Naive B cell (primary cell): ENCODE results near the gene ETV6. TPM values are rescaled to one million over a fixed set of nuclear protein-coding genes. Genes with fewer than 3 reads are reported as not detected.
A peak's percentile ranks its signal among the peaks of the same experiment; 100 is the strongest.

Experiments
- ATAC-seq, 2 donors: fragments of 150-1000 bp; cut with Tn5 transposase; 2 replicates each; pipeline ENCODE4 v1.10.0; 2021; ENCODE audit warnings: low read depth in 2 of 2, mild to moderate bottlenecking in 2 of 2, moderate library complexity in 2 of 2
- DNase-seq: peaks from one replicate; pipeline ENCODE4 v3.0.0; 2022
- H3K27ac Mint-ChIP-seq, 6 donors: one replicate each; pipeline ENCODE4 v1.8.0; 2020 to 2022; ENCODE audit warnings: mild to moderate bottlenecking in 6 of 6, mixed read lengths in 6 of 6, moderate library complexity in 5 of 6, inconsistent platforms in 2 of 6
- H3K27me3 Mint-ChIP-seq, 3 donors: one replicate each; pipeline ENCODE4 v1.8.0; 2021 to 2022; ENCODE audit warnings: mixed read lengths in 3 of 3, mild to moderate bottlenecking in 1 of 3
- H3K36me3 Mint-ChIP-seq, 2 donors: one replicate each; pipeline ENCODE4 v1.8.0; 2020 to 2022; ENCODE audit warnings: mixed read lengths in 2 of 2, inconsistent platforms in 1 of 2, mild to moderate bottlenecking in 1 of 2
- H3K4me1 Mint-ChIP-seq, 3 donors: one replicate each; pipeline ENCODE4 v1.8.0; 2020 to 2022; ENCODE audit warnings: mixed read lengths in 3 of 3, inconsistent platforms in 1 of 3, mild to moderate bottlenecking in 1 of 3, moderate library complexity in 1 of 3
- H3K4me3 Mint-ChIP-seq, 8 donors: one replicate each; pipeline ENCODE4 v1.8.0; 2020 to 2022; ENCODE audit warnings: mild to moderate bottlenecking in 8 of 8, mixed read lengths in 8 of 8, moderate library complexity in 8 of 8, inconsistent platforms in 2 of 8
- H3K9me3 Mint-ChIP-seq, 7 donors: one replicate each; pipeline ENCODE4 v1.8.0; 2020 to 2022; ENCODE audit warnings: mixed read lengths in 7 of 7, mild to moderate bottlenecking in 5 of 7, inconsistent platforms in 2 of 7, moderate library complexity in 1 of 7
- polyA plus RNA-seq, 6 donors: library from polyadenylated mRNA; unstranded; fragments of 300-500 nt; fragmentation: Illumina TruSeq; gene quantifications; one replicate each; pipeline ENCODE4 v1.2.3, GENCODE V29; 2021; ENCODE audit warnings: low read depth in 6 of 6

The ETV6 gene
- polyA plus RNA-seq, 6 donors from 2014 or later, result 3.7 to 9.6 (median 6.6) TPM

GRCh38 chr12:11767029-11767724 lies 117.7 kb downstream of the ETV6 start:
- DNase-seq (no peak), ATAC-seq (no peak)
- Mint-ChIP-seq H3K27ac (peak overlapping the region; percentile 76 to 99 (median 97)), H3K9me3 (peaks cover 0 to 3% (median 0%) of the 10 kb centered on the region in 7 donors), H3K4me3 (peak overlapping the region in 4 of 8 donors; percentile 62 to 87 (median 79)), H3K36me3 (peaks cover 0 to 7% of the 10 kb centered on the region in 2 donors), H3K4me1 (peaks cover 56 to 73% (median 72%) of the 10 kb centered on the region in 3 donors), H3K27me3 (no peaks in the 10 kb centered on the region)

DNA sequence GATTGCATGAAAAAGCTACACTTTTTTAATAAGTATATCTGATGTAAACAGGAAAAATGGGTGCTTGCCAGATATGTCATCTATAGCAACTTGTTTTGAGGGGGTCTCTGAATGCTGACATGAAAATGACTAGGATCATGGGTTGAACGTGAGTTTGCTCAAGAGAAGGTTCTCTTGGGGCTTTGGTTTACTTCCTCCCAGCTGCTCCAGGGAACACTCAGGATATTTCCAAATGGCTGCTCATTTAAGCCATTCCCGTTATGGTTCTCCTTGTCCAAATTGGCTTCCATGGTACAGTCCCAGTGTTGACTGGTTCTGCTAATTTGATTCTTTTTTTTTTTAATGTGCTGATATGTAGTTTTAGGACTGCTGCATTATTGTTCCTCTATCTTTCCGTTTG lies 118.3 kb downstream of the ETV6 start:
- no peak overlapping the region for H3K4me3 Mint-ChIP-seq
- H3K36me3 Mint-ChIP-seq, result peaks cover 0 to 7% of the 10 kb centered on the region in 2 donors
- no peaks in the 10 kb centered on the region for H3K27me3 Mint-ChIP-seq
- DNase-seq, result no peak
- no peak for ATAC-seq
- H3K4me1 Mint-ChIP-seq, result peaks cover 52 to 70% (median 67%) of the 10 kb centered on the region in 3 donors
- H3K9me3 Mint-ChIP-seq, result peaks cover 0 to 3% (median 0%) of the 10 kb centered on the region in 7 donors
- H3K27ac Mint-ChIP-seq, result peak overlapping the region in 4 of 6 donors; percentile 39 to 93 (median 56)

- H3K4me3 Mint-ChIP-seq, result no peak overlapping the region
Observed at GRCh38 chr12:11768233-11768965, 118.9 kb downstream of the ETV6 start.

DNA sequence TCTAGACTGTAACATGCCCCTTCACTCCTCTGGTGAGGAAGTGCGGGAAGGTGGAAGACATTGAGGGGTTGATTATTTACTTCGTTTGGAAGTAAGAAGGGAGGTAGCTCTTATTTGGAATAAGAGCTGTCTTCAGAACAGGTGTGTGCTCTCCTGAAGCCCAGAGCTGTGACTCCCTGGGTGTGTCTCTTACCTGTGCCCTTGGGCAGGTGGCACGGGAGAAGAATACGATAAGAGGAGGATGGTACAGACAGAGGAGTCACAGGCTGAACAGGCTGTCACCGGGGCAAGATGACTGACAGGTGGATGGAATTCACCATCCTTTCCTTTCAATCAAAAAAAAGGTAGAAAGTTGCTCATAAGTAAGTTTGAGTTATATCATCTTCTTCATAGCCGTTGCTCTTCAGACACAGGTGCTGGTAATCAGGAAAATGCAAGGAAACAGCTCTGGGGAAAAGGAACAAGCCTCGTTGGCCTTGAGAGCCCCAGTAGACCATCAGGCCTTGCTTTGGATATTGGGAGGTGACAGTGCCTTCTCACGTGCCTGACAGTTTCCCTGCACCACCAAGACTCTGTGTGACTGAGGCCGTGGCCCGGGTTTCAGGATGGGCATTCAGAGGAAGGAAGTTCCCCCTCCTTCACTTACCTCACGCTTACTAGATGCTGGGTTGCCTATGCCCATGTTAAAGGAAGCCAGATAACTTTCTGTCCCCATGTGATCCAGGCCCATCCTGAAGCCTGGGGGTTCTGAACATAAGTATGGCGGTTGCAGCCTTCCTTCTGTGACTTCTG lies 120.4 kb downstream of the ETV6 start:
- peaks cover 51 to 66% (median 56%) of the 10 kb centered on the region in 3 donors for H3K4me1 Mint-ChIP-seq
- H3K27me3 Mint-ChIP-seq, result no peaks in the 10 kb centered on the region

More at GRCh38 chr12:11768233-11768965, 118.9 kb downstream of the ETV6 start:
- Mint-ChIP-seq H3K9me3 (peaks cover 0 to 3% (median 0%) of the 10 kb centered on the region in 7 donors), H3K27ac (peak overlapping the region in 4 of 6 donors; percentile 4 to 93 (median 56)), H3K36me3 (peaks cover 0 to 7% of the 10 kb centered on the region in 2 donors), H3K4me1 (peaks cover 47 to 69% (median 63%) of the 10 kb centered on the region in 3 donors), H3K27me3 (no peaks in the 10 kb centered on the region)
- ATAC-seq (no peak), DNase-seq (no peak)

GRCh38 chr12:11771356-11771755 lies 121.9 kb downstream of the ETV6 start:
- H3K27ac Mint-ChIP-seq, result peak overlapping the region in 3 of 6 donors; percentile 12 to 68 (median 14)
- ATAC-seq, result no peak

More for the DNA sequence above, 120.4 kb downstream of the ETV6 start:
- ATAC-seq (no peak), DNase-seq (no peak)
- H3K4me3 Mint-ChIP-seq, result peak overlapping the region in 3 of 8 donors; percentile 16 to 86 (median 46)
- peaks cover 0 to 7% of the 10 kb centered on the region in 2 donors for H3K36me3 Mint-ChIP-seq
- peaks cover 0 to 3% (median 0%) of the 10 kb centered on the region in 7 donors for H3K9me3 Mint-ChIP-seq
- peak overlapping the region in 5 of 6 donors; percentile 11 to 72 (median 62) for H3K27ac Mint-ChIP-seq

GRCh38 chr12:11771895-11772502 lies 122.5 kb downstream of the ETV6 start:
- H3K27me3 Mint-ChIP-seq, result no peaks in the 10 kb centered on the region
- H3K36me3 Mint-ChIP-seq, result peaks cover 0 to 7% of the 10 kb centered on the region in 2 donors

More at GRCh38 chr12:11771356-11771755, 121.9 kb downstream of the ETV6 start:
- Mint-ChIP-seq H3K4me1 (peaks cover 38 to 59% (median 42%) of the 10 kb centered on the region in 3 donors), H3K4me3 (no peak overlapping the region), H3K27me3 (no peaks in the 10 kb centered on the region), H3K9me3 (peaks cover 0 to 3% (median 0%) of the 10 kb centered on the region in 7 donors), H3K36me3 (peaks cover 0 to 7% of the 10 kb centered on the region in 2 donors)
- no peak for DNase-seq

DNA sequence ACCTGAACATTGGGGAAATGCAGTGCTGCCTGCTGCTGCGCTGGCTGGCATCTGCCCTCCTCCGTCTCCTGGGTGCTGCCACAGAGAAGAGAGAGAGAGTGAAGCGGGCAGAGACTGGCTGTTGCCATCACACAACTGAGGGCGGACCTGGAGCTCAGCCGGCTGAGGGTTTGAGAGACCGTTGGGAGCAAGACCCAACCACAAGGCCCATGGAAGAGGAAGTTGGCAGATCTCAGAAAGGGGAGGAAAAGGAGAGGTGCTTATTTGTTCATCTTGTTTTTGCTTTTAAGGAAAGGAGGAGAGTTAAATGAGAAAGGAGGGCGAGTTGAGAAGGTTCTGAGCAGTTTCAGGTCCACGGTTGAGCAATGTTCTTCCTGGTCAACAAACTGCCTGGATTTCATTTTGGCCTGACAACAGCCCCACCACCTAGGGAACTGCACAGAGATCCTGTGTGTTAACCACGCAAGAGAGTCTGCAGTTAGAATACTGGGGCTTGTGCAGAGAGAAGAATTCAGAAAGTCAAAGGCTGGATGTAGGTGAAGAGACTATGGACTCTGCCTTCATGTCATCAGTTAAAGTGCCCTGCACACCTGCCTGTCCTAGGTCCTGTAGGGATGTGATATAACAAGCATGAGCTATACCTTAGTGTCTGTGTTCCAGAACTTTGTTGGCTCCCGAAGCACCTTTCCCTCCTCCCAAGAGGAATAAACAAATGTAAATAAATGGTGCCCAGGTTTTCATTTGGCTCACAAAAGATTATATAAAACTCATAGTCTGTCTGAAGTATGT lies 124.6 kb downstream of the ETV6 start:
- Mint-ChIP-seq H3K4me3 (peak overlapping the region in 7 of 8 donors; percentile 29 to 81 (median 57)), H3K4me1 (peaks cover 25 to 49% (median 28%) of the 10 kb centered on the region in 3 donors), H3K9me3 (peaks cover 0 to 3% (median 0%) of the 10 kb centered on the region in 7 donors), H3K27ac (peak overlapping the region in 4 of 6 donors; percentile 40 to 82 (median 66)), H3K27me3 (no peaks in the 10 kb centered on the region), H3K36me3 (peaks cover 0 to 7% of the 10 kb centered on the region in 2 donors)
- peak; percentile 68 to 77 for ATAC-seq
- no peak for DNase-seq

More at GRCh38 chr12:11771895-11772502, 122.5 kb downstream of the ETV6 start:
- DNase-seq (no peak), ATAC-seq (no peak)
- peaks cover 0 to 3% (median 0%) of the 10 kb centered on the region in 7 donors for H3K9me3 Mint-ChIP-seq
- peaks cover 32 to 53% (median 35%) of the 10 kb centered on the region in 3 donors for H3K4me1 Mint-ChIP-seq
- peak overlapping the region in 1 of 6 donors; percentile 68 for H3K27ac Mint-ChIP-seq
- no peak overlapping the region for H3K4me3 Mint-ChIP-seq

GRCh38 chr12:11774821-11775220 lies 125.3 kb downstream of the ETV6 start:
- peaks cover 0 to 7% of the 10 kb centered on the region in 2 donors for H3K36me3 Mint-ChIP-seq
- H3K4me1 Mint-ChIP-seq, result peaks cover 18 to 43% (median 23%) of the 10 kb centered on the region in 3 donors
- H3K9me3 Mint-ChIP-seq, result peaks cover 0 to 3% (median 0%) of the 10 kb centered on the region in 7 donors
- no peak for ATAC-seq
- DNase-seq, result no peak
- H3K27ac Mint-ChIP-seq, result peak overlapping the region in 3 of 6 donors; percentile 1 to 86 (median 76)
- no peak overlapping the region for H3K4me3 Mint-ChIP-seq
- H3K27me3 Mint-ChIP-seq, result no peaks in the 10 kb centered on the region

DNA sequence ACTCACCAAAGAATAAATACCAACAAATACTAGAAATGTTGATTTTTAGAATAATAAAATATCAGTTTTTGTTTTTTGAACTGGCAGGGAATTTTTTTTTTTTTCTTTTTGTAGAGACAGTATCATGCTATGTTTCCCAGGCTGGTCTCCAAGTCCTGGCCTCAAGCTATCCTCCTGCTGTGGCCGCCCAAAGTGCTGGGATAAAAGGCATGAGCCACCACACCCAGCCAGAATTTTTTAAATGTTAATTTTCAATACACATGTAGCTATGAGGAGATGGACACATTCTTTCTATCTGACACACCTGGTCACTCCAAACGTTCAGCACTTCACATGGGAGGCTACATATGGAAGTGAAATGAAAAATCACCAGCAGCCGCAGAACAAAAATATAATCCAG lies 126.8 kb downstream of the ETV6 start:
- H3K4me3 Mint-ChIP-seq, result peak overlapping the region in 1 of 8 donors; percentile 12
- H3K36me3 Mint-ChIP-seq, result peaks cover 4 to 5% of the 10 kb centered on the region in 2 donors
- peaks cover 24 to 47% (median 25%) of the 10 kb centered on the region in 3 donors for H3K4me1 Mint-ChIP-seq
- ATAC-seq (no peak), DNase-seq (no peak)
- no peaks in the 10 kb centered on the region for H3K27me3 Mint-ChIP-seq
- H3K27ac Mint-ChIP-seq, result no peak overlapping the region
- peaks cover 0 to 1% (median 0%) of the 10 kb centered on the region in 7 donors for H3K9me3 Mint-ChIP-seq

GRCh38 chr12:11777451-11777850 lies 128.0 kb downstream of the ETV6 start:
- Mint-ChIP-seq H3K27ac (peak overlapping the region in 2 of 6 donors; percentile 88 to 89), H3K4me1 (peaks cover 25 to 46% (median 30%) of the 10 kb centered on the region in 3 donors), H3K4me3 (no peak overlapping the region), H3K36me3 (peaks cover 0 to 5% of the 10 kb centered on the region in 2 donors), H3K9me3 (no peaks in the 10 kb centered on the region), H3K27me3 (no peaks in the 10 kb centered on the region)
- DNase-seq (no peak), ATAC-seq (no peak)

DNA sequence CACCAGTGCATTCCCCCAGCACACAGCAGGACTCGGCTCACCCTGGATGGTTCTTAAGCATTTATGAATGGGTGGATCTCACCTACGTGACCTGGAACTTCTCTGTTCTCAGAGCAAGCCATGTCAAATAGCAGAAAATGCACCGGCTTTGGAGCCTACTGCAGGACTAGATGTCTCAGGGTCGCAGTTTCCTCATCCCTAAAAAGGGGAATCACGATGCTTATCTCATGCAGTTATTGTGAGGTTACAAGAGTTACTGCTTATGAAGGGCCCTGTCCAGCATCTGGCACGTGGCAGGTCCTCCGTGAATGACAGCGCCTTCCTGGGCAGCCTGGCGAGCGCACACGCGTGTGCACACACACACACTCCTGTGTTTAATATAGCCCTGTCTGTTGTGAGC lies 128.5 kb downstream of the ETV6 start:
- peaks cover 0 to 5% of the 10 kb centered on the region in 2 donors for H3K36me3 Mint-ChIP-seq
- H3K9me3 Mint-ChIP-seq, result peaks cover 0 to 1% (median 0%) of the 10 kb centered on the region in 7 donors
- H3K4me3 Mint-ChIP-seq, result no peak overlapping the region
- no peak for ATAC-seq
- H3K4me1 Mint-ChIP-seq, result peaks cover 29 to 44% (median 35%) of the 10 kb centered on the region in 3 donors
- DNase-seq, result no peak
- H3K27me3 Mint-ChIP-seq, result no peaks in the 10 kb centered on the region
- no peak overlapping the region for H3K27ac Mint-ChIP-seq
